Mesendoderm (in vitro differentiated cells): ENCODE data around the gene KIDINS220.
A peak's percentile ranks its signal among the peaks of the same experiment; 100 is the strongest.

ENCODE experiments used
- DNase-seq: peaks from one replicate; pipeline ENCODE4 v3.0.0; 2013
- H2AK5ac ChIP-seq: 2 replicates; pipeline ENCODE4 v1.6.1; 2013; ENCODE audit warnings: low read length, inconsistent platforms
- H2BK120ac ChIP-seq: 2 replicates; pipeline ENCODE4 v1.6.1; 2013; ENCODE audit warnings: low read depth, mild to moderate bottlenecking, low read length, moderate library complexity, mixed read lengths
- H2BK15ac ChIP-seq: replicated peaks from 2 replicates; pipeline ENCODE4 v1.6.1; 2013; ENCODE audit warnings: low read depth, mild to moderate bottlenecking, moderate library complexity
- H2BK5ac ChIP-seq: 2 replicates; pipeline ENCODE4 v1.6.1; 2013; ENCODE audit warnings: low read length, inconsistent platforms
- H3K18ac ChIP-seq: 2 replicates; pipeline ENCODE4 v1.6.1; 2013; ENCODE audit warnings: mild to moderate bottlenecking, low read length, mixed read lengths
- H3K23ac ChIP-seq: one replicate; pipeline ENCODE4 v1.6.1; 2013; ENCODE audit warnings: low read length
- H3K27ac ChIP-seq: 2 replicates; pipeline ENCODE4 v1.5.1; 2013; ENCODE audit warnings: low read depth, mild to moderate bottlenecking, inconsistent platforms, low read length, moderate library complexity
- H3K27me3 ChIP-seq: 2 replicates; pipeline ENCODE4 v1.6.1; 2013; ENCODE audit warnings: low read length, control low read depth, mild to moderate bottlenecking, inconsistent platforms; ENCODE audit not compliant: insufficient read depth, poor library complexity
- H3K36me3 ChIP-seq: 2 replicates; pipeline ENCODE4 v1.6.1; 2013; ENCODE audit warnings: low read length, inconsistent platforms; ENCODE audit not compliant: control insufficient read depth, insufficient read depth
- H3K4ac ChIP-seq: one replicate; pipeline ENCODE4 v1.6.1; 2013; ENCODE audit warnings: low read depth, mild to moderate bottlenecking, low read length, moderate library complexity
- H3K4me1 ChIP-seq: 2 replicates; pipeline ENCODE4 v1.6.1; 2013; ENCODE audit warnings: low read depth, low read length, inconsistent platforms; ENCODE audit not compliant: control insufficient read depth
- H3K4me2 ChIP-seq: 2 replicates; pipeline ENCODE4 v1.6.1; 2013; ENCODE audit warnings: low read length
- H3K4me3 ChIP-seq: 2 replicates; pipeline ENCODE4 v1.5.1; 2013; ENCODE audit warnings: mild to moderate bottlenecking, low read length
- H3K56ac ChIP-seq: one replicate; pipeline ENCODE4 v1.6.1; 2013; ENCODE audit warnings: low read length
- H3K79me1 ChIP-seq: 2 replicates; pipeline ENCODE4 v1.6.1; 2013; ENCODE audit warnings: low read length, inconsistent platforms
- H3K79me2 ChIP-seq: 2 replicates; pipeline ENCODE4 v1.6.1; 2013; ENCODE audit warnings: mild to moderate bottlenecking, low read length; ENCODE audit not compliant: control insufficient read depth, insufficient read depth
- H3K9ac ChIP-seq: 2 replicates; pipeline ENCODE4 v1.6.1; 2013; ENCODE audit warnings: low read length, inconsistent platforms
- H4K5ac ChIP-seq: one replicate; pipeline ENCODE4 v1.6.1; 2013; ENCODE audit warnings: low read length
- H4K8ac ChIP-seq: one replicate; pipeline ENCODE4 v1.6.1; 2013; ENCODE audit warnings: low read depth, mild to moderate bottlenecking, control low read depth, low read length, moderate library complexity
- WGBS: extraction: QIAGEN DNeasy Blood & Tissue Kit; methylation state at CpG from one replicate; pipeline ENCODE4 v1.1.7; 2013; ENCODE audit warnings: low lambda C conversion rate, missing lambda C conversion rate; ENCODE audit not compliant: insufficient coverage; ENCODE audit errors: extremely low coverage; 5-methylcytosine and 5-hydroxymethylcytosine counted together

The KIDINS220 gene

GRCh38 chr2:8858264-8858663 lies 20.9 kb upstream of the KIDINS220 start:
- WGBS: no CpG with 5 or more reads among the region's 7 CpGs
- H3K18ac ChIP-seq: no peak overlapping the region
- no peaks in the 10 kb centered on the region for H3K36me3 ChIP-seq
- H3K4me3 ChIP-seq: no peak overlapping the region
- no peak overlapping the region for H3K9ac ChIP-seq
- no peaks in the 10 kb centered on the region for H3K79me2 ChIP-seq
- no peak overlapping the region for H2BK15ac ChIP-seq
- H2AK5ac ChIP-seq: no peak overlapping the region
- no peak overlapping the region for H3K4ac ChIP-seq
- H3K23ac ChIP-seq: no peak overlapping the region
- no peak overlapping the region for H2BK120ac ChIP-seq
- no peak overlapping the region for H4K8ac ChIP-seq
- H3K79me1 ChIP-seq: no peaks in the 10 kb centered on the region
- H4K5ac ChIP-seq: no peak overlapping the region
- no peaks in the 10 kb centered on the region for H3K27me3 ChIP-seq
- H3K4me1 ChIP-seq: no peaks in the 10 kb centered on the region
- no peak for DNase-seq
- no peak overlapping the region for H3K56ac ChIP-seq
- H2BK5ac ChIP-seq: no peak overlapping the region
- H3K4me2 ChIP-seq: no peak overlapping the region
- H3K27ac ChIP-seq: no peak overlapping the region

GRCh38 chr2:8857709-8858108 lies 20.3 kb upstream of the KIDINS220 start:
- Histone ChIP-seq H3K4ac (no peak overlapping the region), H3K36me3 (no peaks in the 10 kb centered on the region), H3K9ac (no peak overlapping the region), H3K56ac (no peak overlapping the region), H4K8ac (no peak overlapping the region), H2BK15ac (no peak overlapping the region), H3K18ac (no peak overlapping the region), H3K4me2 (no peak overlapping the region), H3K4me3 (no peak overlapping the region), H4K5ac (no peak overlapping the region), H3K27ac (no peak overlapping the region), H2BK120ac (no peak overlapping the region), H2AK5ac (no peak overlapping the region), H3K79me1 (no peaks in the 10 kb centered on the region), H3K4me1 (no peaks in the 10 kb centered on the region), H3K79me2 (no peaks in the 10 kb centered on the region), H3K23ac (no peak overlapping the region), H3K27me3 (no peaks in the 10 kb centered on the region), H2BK5ac (no peak overlapping the region)
- DNase-seq: no peak
- no CpG with 5 or more reads among the region's 11 CpGs for WGBS

DNA sequence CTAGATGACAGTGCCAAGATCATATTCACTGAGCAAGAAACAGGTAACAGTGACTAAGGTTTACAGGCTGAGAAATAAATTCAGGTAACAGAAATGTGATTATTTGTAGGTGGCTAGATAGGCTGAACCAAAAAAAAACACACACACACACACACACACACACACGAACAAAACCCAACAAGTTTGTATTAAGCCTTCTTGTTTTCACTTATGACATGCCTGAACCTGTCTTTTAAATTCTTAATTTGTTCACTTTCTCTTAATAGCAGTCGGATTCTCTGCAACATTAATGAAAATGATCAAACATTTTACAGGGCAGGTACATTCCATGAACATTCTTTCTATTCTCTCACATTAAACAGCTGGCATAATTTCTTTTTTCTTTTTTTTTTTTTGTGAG lies 18.8 kb upstream of the KIDINS220 start:
- H2AK5ac ChIP-seq: no peak overlapping the region
- no peaks in the 10 kb centered on the region for H3K27me3 ChIP-seq
- H3K79me1 ChIP-seq: no peaks in the 10 kb centered on the region
- H3K36me3 ChIP-seq: no peaks in the 10 kb centered on the region
- H3K56ac ChIP-seq: no peak overlapping the region
- no peak overlapping the region for H2BK120ac ChIP-seq
- no peak overlapping the region for H3K9ac ChIP-seq
- no peak overlapping the region for H4K8ac ChIP-seq
- H3K4me1 ChIP-seq: no peaks in the 10 kb centered on the region
- no peak overlapping the region for H3K18ac ChIP-seq
- no peaks in the 10 kb centered on the region for H3K79me2 ChIP-seq
- H3K27ac ChIP-seq: no peak overlapping the region
- H3K23ac ChIP-seq: no peak overlapping the region
- H2BK5ac ChIP-seq: no peak overlapping the region
- H3K4me3 ChIP-seq: no peak overlapping the region
- no peak overlapping the region for H2BK15ac ChIP-seq
- DNase-seq: no peak
- no CpG with 5 or more reads among the region's 2 CpGs for WGBS
- no peak overlapping the region for H3K4me2 ChIP-seq
- no peak overlapping the region for H3K4ac ChIP-seq
- H4K5ac ChIP-seq: no peak overlapping the region

GRCh38 chr2:8855010-8855409 lies 17.6 kb upstream of the KIDINS220 start:
- no peak overlapping the region for H2BK5ac ChIP-seq
- no peaks in the 10 kb centered on the region for H3K79me1 ChIP-seq
- no peak overlapping the region for H3K9ac ChIP-seq
- no peak for DNase-seq
- H2AK5ac ChIP-seq: no peak overlapping the region
- no peak overlapping the region for H4K8ac ChIP-seq
- no peak overlapping the region for H3K4ac ChIP-seq
- H3K27ac ChIP-seq: no peak overlapping the region
- H3K18ac ChIP-seq: no peak overlapping the region
- no peak overlapping the region for H4K5ac ChIP-seq
- H3K4me1 ChIP-seq: no peaks in the 10 kb centered on the region
- H3K56ac ChIP-seq: no peak overlapping the region
- no peak overlapping the region for H3K4me3 ChIP-seq
- no peaks in the 10 kb centered on the region for H3K79me2 ChIP-seq
- H3K4me2 ChIP-seq: no peak overlapping the region
- no peaks in the 10 kb centered on the region for H3K36me3 ChIP-seq
- no peak overlapping the region for H2BK15ac ChIP-seq
- H2BK120ac ChIP-seq: no peak overlapping the region
- no CpG with 5 or more reads among the region's 3 CpGs for WGBS
- no peak overlapping the region for H3K23ac ChIP-seq
- no peaks in the 10 kb centered on the region for H3K27me3 ChIP-seq

DNA sequence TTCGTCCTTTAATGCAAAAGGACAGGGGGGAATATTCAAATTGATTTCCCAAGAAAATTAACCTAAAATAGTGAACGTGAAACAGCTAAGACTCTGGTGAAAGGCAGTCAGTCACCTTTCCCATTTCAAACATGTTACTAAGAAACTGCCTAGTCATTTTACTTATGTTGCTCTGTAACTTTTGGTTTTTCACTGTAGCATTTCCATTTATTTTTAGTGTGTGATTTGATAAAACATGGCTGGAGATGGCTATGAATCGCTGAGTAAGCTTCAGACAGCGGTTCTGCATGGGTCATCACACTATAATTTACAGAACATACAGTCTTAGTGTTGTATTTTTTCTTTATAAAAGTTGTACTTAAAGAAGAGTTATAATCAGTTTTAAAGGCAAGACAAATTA lies 16.0 kb upstream of the KIDINS220 start:
- Histone ChIP-seq H3K9ac (no peak overlapping the region), H3K4ac (no peak overlapping the region), H2AK5ac (no peak overlapping the region), H3K4me2 (no peak overlapping the region), H2BK5ac (no peak overlapping the region), H4K8ac (no peak overlapping the region), H3K4me3 (no peak overlapping the region), H4K5ac (no peak overlapping the region), H3K27ac (no peak overlapping the region), H3K36me3 (no peaks in the 10 kb centered on the region), H3K23ac (no peak overlapping the region), H3K27me3 (no peaks in the 10 kb centered on the region), H3K79me2 (no peaks in the 10 kb centered on the region), H3K18ac (no peak overlapping the region), H3K79me1 (no peaks in the 10 kb centered on the region), H2BK15ac (no peak overlapping the region), H3K4me1 (no peaks in the 10 kb centered on the region), H3K56ac (no peak overlapping the region), H2BK120ac (no peak overlapping the region)
- no CpG with 5 or more reads among the region's 4 CpGs for WGBS
- DNase-seq: no peak

- no peak overlapping the region for H3K56ac ChIP-seq
- H3K27me3 ChIP-seq: no peaks in the 10 kb centered on the region
- H3K4me2 ChIP-seq: no peak overlapping the region
- no peak overlapping the region for H2BK5ac ChIP-seq
- no peak overlapping the region for H3K27ac ChIP-seq
- no peaks in the 10 kb centered on the region for H3K4me1 ChIP-seq
- H2BK15ac ChIP-seq: no peak overlapping the region
- no peaks in the 10 kb centered on the region for H3K79me2 ChIP-seq
- H3K9ac ChIP-seq: no peak overlapping the region
- H3K18ac ChIP-seq: no peak overlapping the region
- no peak overlapping the region for H4K5ac ChIP-seq
- H3K4me3 ChIP-seq: no peak overlapping the region
- WGBS: no CpG with 5 or more reads among the region's 10 CpGs
- H4K8ac ChIP-seq: no peak overlapping the region
- no peak overlapping the region for H3K23ac ChIP-seq
- H2BK120ac ChIP-seq: no peak overlapping the region
- peak; percentile 23 for DNase-seq
- H3K79me1 ChIP-seq: no peaks in the 10 kb centered on the region
- no peak overlapping the region for H3K4ac ChIP-seq
- H3K36me3 ChIP-seq: no peaks in the 10 kb centered on the region
- H2AK5ac ChIP-seq: no peak overlapping the region
Observed at GRCh38 chr2:8851811-8852560, 14.6 kb upstream of the KIDINS220 start.
